GM21825 (cell line): ENCODE results near the gene NFIX.

ENCODE experiments used
- ATAC-seq: cut with Tn5 transposase; IDR thresholded peaks from one replicate; pipeline ENCODE4 v1.9.1; 2021; ENCODE audit warnings: mild to moderate bottlenecking, moderate library complexity; ENCODE audit not compliant: unreplicated experiment

The NFIX gene

DNA sequence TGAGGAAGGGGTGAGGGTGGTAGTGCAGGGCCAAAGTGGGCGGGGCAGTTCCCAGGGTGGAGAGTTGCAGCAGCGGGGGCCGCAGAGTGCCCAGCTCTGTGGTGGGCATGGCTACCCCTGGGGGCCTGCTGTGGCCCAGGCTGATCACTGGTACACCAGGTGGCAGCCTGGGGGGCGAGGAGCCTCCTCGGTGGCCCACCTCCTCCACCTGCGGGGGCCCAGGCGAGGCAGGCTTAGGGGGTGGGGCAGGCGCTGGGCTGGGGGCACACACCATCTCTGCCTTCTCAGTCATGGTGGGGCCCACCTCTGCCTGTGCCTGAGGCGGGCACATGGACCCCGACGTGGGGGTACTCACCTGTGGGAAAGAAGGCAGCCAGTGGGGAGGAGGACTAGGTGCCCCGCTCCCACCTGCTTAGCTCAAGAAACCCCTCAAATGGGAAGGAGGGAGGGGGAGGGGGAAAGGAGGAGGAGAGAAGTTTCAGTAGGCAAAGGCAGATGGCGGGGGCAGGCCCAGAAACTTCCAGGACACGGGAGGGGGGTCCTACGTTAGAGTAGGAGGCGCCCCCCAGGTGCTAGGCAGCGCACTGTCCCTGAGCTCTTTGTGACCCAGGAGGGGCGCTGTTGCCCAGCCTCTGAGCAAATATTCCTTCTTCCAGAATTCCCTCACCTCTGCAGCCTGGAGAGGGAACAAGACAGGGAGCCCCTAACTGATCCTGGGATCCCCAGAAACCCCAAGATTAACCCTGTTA lies 105.7 kb downstream of the NFIX start:
- ATAC-seq, result no peak

DNA sequence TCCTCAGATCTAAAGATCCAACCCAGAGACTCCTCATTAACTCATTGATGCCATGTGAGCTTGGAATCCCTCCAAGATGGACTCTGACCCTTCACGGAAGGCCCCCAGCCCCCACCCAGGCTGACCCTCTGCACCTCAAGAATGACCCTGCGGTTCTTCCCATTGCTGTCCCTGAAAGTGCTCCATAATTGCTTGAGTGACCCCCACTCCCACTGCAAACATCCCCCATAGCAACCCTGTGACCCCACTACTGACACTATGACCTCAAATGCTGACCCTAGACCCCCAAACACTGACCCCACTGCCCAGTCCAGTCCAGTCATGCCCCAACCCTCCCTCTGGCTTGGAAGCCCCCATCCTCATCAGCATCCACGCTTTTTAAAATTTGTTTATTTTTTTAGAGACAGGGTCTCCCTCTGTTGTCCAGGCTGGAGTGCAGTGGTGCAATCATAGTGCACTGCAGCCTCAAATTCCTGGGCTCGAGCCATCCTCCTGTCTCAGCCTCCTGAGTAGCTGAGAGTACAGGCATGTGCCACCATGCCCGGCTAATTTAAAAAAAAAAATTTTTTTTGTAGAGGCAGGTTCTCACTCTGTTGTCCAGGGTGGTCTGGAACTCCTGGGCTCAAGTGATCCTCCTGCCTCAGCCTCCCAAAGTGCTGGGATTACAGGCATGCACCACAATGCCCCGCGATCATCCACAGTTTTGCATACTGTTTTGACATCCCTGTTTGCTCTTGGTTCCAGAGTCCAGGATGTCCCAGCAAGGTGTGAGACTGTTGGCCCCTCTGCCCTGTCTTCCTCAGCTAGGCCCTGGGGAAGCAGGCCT lies 106.5 kb downstream of the NFIX start:
- ATAC-seq, result no peak

DNA sequence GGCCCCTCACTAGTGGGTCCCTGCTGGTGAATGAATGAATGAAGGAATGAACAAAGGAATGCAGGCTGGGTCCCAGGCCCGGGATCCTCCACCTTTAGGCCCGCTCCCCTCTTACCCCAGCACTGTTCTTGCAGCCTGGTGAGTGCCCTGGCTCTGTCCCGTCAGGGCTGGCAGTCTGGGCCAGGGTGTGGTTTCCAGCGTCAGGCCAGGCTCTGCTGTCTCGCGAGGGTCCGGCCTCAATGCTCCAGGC lies 107.1 kb downstream of the NFIX start:
- ATAC-seq, result no peak

DNA sequence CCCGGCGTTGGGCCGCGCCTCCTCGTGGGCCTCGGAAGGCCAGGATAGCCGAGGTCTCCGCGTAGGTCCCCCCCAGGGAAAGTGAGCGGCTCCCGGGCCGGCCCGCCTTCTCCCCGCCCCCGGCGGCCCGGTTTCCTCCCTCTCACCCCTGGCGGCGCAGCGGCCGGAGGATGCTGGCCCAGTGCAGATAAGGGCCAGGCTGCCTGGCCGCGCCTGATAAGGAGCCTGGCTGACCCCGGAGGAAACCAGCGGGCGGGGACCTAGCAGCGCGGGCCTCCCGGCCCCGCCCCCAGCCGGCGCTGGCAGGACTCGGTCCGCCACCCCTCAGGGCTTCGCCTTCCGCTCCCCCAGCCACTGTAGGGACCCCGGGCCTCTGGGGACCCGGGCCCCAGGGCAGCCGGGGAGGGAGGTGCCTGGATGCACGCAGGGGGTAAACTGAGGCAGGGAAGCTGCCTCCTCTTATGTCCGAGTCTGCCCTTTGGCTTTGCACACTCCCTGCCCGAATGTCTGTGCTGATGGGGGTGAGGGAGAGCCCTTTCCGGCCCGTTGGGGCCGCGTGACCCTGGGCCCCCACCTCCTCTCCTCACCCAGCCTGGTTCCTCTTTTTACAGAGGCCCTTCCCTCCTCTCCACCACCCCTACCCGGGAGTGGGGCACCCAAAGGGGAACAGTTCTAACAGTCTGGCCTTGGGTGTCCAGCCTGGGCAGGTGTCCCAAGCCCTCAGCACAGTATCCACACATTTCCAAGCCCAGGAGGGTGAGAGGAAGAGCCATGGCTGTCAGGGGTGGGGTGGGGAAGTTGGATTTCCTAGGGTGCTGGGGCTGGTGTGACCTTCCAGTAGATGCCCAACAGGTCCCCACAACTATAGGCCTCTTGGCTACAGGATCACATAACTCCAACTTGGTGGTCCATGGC lies 107.6 kb downstream of the NFIX start, which contains the start of gene LYL1:
LYL1 (minus strand) TSS at position 193 of the 915 bp plus-strand sequence. CDS start 1,687 bp downstream, outside the sequence.
- ATAC-seq, result peak; percentile 31

DNA sequence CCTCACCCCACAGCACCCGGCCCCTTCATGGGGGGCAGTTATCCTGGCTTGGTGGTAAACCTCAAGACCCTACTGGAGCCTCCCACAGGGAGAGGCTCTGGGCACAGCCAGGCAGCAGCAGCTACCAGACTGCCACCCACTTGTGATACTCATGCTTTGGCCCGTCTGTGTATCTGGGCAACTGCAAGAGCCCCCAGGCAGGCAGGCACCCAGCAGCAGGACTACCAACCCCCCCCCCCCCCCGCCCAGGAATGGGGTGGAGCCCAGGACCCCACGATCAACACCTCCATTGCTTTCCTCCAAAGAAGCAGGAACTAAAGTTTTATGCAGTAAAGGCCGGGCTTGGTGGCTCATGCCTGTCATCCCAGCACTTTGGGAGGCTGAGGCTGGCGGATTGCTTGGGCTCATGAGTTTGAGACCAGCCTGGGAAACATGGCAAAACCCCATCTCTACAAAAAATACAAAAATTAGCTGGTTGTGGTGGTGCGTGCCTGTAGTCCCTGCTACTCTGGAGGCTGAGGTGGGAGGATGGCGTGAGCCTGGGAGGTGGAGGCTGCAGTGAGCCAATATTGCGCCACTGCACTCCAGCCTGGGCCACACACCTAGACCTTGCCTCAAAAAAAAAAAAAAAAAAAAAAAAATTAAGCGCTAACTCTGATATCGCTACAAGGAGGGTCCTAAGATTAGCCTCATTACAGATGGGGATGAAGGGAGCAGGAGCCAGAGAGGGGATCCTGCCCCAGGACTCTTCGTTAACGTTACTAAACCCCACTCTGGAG lies 108.5 kb downstream of the NFIX start:
- ATAC-seq, result no peak

DNA sequence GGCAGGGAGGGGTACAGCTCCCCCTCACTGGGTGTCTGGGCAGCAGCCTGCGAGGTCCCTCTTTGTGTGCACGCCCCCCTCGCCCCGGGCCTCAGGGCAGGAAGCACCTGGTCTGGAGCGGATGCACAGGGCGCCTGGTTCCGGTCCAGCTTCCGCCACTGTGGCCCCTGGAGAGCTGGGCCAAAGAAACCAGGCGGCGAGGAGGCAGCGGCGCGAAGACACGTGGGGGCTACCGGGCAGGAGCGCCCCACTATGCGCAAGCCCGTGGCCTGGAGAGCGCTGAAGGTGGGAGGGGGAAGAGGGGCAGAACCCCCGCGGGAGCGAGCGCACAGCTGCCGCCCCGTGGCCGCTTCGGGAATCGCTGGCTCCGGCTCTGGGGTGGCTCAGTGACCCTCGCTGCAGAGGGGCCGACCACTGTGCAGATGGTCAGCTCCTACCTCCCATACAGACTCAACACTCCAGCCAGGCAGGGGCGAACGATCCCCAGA lies 109.1 kb downstream of the NFIX start:
- no peak for ATAC-seq

DNA sequence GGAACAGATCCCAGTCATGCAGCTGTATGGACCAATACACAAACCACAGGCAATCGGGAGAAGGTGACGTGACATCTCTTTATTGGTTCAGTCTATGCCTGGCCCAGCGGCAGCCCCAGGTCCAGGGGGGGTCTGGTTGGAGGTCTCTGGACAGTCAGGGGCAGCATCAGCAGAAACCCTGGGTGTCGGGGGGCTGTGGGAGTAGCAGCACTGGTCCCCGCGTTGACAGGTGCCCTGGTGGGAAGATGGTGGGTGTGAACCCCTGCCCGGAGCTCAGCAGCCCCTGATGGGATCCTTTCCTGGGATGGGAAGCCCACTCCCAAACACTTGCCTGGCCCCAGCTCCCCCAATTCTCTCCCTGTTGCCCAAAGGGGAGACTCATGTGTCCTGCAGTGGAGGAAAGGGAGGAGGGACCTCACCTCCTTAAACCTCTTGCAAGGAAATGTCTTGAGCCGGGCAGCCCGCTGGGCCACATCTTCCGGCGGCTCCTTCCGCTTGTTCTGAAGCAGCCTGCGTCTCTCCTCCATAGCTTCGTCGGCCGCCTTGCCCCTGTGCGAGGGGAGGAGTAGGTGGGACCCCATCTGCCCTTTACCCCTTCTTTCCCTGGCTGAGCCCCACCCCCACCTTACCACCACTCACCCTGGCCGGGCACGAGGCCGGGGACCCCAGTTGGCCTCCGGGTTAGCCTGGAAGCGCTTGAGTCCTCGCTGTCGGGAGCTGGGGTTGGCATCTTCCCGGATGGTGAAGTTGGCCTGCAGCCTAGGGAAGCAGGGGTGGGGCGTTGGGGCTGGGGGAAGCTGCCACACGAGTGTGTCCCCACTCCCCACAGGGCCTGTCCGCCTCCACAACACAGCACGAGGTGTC lies 109.8 kb downstream of the NFIX start:
- ATAC-seq, result no peak

DNA sequence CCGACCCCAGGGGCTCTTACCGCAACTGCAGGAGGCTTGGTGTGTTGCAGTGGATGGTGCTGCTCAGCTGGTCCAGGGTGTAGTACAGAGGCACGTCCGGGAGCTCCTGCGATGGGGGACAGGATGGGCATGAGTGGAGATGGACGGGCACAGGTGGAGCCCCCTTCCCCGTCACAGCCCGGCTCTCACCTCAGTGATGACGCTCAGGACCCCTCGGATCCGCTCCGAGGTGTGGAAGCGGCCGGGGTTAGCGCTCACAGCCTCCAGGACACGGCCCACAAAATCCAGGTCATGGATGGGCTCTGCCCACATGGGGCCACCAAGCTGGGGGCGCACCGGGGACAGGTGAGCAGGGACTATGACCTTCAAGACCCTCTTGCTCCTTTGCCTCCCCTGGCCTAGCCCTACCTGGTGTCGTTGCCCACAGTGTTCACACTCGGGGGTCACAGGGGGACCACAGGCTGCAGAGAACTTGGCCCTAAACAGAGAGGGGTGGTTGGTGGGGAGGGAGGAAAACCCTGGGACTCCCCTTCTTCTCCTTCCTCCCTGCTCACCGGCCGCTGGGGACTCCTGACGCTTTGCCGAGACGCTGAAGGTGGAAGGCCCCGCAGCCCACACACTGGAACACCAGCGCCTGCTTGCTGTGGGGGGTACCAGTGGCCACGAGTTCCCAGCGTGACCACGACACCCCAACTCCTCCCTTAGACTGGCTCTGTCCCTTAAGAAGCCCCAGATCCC lies 114.3 kb downstream of the NFIX start:
- ATAC-seq, result no peak

DNA sequence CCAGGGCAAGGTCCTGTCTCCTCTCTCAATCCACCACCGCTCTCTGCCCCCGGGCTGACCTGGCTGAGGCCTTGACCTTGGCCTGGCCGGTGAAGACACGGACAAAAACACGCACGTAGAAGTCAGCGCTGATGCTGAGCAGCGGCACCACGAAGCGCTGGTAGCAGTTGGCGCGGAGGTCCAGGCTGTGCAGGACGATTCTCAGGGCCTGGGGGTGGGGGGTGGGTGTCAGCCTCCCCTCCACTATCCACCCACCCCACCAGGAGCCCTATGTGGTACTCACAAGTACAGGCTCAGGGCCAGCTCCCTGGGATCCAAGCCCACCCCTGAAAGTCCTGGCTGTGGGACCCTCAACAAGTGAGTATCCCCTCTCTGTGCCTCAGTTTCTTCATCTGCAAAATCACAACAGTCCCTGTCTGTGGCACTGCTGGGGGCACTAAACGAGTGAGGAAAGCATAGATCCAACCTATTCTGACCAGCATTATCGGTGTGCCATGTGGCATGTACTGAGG lies 114.9 kb downstream of the NFIX start:
- no peak for ATAC-seq

DNA sequence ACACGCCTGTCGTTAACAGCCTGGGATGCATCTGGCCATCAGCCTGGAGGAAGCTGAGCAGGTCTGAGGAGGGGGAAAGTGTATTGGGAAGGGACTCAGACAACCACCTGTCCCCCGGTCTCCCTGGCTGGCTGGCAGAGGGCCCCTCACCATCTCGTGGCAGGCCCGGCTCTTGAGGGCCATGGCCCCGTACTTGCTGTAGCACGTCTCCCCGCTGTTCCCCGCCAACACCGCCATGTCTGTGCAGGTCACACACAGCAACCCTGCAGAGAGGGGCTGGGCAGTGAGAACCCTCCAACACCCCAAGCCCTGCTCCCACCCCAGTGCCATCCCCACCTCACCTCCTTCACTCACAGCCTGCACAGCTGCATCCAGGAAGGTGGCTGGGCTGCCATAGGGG lies 117.3 kb downstream of the NFIX start:
- no peak for ATAC-seq

DNA sequence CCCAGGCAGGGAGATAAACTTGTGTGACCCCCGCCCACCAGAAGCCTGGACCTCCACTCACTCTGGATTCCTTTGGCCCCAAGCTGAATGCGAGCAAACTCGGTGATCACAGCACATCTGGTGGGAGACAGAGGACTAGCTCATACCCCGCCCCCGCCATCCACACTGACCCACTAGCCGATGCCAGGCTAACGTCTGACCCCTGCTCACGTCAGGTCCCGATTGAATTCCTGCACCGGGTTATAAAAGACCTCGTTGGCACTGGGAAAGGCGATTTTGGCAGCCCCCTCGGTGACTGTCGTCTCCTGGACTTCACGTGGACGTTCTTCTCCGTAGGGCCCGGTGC lies 120.6 kb downstream of the NFIX start:
- ATAC-seq, result no peak

DNA sequence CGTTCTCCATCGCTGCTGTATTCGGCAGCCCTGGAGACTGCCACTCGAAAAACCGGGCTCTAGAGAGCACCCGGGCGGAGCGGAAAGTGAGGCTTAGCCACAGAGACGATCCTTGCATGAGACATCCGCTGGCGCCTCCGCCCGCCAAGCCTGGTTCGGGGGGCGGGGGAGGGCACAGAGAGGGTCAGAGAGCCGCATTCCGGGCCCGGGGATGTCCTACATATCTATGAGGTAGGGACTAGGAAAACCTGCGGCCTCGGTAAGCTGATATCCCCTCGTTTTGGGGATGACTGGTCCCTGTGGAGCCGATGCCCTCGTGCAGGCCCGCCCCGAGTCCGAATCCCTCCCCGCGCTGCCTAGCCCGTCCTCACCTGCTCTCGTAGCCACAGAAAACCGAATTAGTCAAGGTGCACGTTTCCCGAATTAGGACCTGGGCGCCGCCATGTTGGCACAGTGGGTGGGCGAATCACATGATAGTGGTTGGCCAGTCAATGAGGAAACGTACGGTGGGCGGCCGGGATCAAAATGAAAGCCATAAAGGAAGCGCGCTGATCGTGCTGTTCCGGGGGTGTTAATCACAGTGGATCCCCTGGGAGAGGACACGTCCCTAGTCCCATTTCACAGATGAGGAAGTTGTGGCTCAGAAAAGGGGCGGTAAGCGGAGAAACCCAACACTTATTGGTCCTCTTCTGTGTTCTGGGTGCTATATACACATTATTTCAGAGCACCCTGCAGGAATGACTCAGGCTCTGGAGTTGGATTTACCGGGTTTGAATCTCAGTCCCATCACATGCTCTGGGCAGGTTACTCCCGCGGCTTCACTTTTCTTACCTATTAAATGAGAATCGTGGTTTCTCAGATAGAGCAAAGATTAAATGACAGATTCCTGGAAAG lies 121.3 kb downstream of the NFIX start, which contains the start of gene TRMT1:
TRMT1 (minus strand) TSS at position 459 of the 894 bp plus-strand sequence; CDS start at position 118, 341 bp downstream.
- peak; percentile 38 for ATAC-seq

DNA sequence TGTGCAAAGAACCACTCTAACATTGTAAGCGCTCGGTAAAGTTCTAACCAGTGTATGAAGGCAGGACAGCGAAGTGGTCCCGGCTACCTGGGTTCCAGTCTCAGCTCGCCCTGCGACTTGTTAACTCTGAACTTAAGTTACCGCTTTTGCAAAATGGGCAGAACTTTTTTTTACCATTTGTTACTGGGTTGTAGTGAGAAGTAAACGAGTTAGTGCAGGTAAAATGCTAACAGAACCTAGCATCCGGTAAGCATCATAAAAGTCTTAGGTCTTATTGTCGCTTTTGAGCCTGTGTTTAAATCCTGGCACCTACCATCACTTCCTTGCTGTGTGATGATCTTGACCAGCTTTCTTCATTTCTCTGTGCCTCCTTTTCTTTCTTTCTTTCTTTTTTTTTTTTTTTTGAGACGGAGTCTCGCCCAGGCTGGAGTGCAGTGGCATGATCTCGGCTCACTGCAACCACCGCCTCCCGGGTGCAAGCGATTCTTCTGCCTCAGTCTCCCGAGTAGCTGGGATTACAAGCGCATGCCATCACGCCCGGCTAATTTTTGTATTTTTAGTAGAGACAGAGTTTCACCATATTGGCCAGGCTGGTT lies 122.0 kb downstream of the NFIX start:
- peak; percentile 1 for ATAC-seq

DNA sequence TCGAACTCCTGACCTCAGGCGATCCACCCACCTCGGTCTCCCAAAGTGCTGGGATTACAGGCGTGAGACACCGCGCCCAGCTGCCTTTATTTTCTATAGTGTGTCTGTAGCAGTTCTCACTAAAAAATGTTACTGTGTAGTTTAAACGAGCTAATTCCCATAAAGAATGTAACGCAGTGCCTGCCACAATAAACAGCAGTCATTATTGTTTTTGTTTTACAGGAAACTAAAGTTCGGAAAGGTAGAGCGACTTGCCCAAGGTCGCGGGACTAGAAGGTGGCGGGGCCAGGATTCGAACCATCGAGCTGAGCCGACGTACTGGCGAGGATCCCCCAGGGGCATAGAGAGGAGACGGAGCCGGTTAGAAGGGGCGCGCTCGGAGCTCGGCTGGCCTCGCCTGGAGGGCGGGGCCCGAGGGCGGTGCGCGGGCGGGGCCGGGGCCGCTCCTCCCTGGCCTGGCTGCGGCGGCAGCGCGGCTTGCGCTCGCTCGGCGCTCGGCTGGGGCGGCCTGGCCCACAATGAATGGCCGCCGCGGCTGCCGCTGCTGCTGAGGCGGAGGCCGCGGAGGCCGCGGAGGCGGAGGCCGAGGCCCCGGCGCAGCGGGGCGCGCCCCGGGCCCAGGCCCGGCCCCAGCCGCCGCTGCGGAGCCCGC lies 122.6 kb downstream of the NFIX start, which contains the start of gene NACC1:
NACC1 (plus strand) TSS at position 493 of the 652 bp plus-strand sequence. CDS start 16,944 bp downstream, outside the sequence.
- peak; percentile 51 for ATAC-seq

DNA sequence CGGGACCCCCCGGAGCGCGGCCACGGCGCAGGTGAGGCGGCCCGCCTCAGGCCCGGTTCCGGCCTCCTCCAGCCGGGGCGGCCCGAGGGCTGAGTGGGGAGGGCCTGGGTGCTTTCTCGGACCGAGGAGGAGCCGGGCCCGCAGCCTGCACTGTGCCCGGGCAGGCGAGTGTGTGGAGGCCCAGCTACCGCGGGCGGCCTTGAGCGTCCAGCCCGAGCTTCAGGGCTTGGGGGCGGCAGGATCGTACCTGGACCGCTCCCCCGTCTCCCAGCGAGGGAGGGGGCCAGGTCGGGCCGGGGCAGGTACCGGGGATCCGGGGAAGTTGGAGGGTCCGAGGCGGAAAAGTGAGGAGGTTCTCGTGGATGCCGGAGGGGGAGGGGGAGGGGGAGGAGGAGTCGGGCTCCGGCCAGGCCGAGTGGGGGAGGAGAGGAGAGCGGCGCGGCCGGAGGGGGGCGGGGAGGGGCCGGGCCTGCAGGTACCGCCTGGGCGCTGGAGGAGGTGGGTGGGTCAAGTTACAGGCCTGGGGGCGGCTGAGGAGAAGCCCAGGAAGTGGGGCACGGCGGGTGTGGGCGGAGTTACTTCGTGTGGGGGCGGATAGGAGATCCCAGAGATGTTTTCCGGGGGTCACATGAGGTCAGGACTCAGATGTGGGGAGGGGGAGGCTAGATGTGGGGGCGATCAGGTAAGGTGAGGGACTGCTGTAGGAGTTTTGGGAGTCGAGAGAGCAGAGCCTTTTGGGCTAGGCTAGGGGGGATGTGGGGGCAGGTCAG lies 123.3 kb downstream of the NFIX start:
- no peak for ATAC-seq

DNA sequence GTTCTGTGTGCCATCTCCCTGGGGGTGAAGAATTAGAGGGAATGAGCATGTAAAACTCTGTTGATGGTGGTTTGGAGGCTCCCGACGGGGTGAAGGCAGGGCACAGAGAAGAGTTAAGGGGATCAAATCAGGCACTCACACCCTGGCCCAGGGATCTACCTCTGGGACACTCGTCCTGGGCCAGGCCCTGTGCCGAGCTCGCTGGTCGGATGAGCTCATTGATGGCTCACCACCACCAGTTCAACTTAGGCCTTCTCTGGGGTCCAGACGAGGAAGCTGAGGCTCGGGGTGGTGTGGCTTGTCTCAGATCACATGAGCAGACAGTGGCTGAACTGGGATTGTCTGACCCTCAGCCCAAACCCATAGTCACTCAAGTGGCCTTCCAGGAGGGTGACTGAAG lies 124.4 kb downstream of the NFIX start:
- no peak for ATAC-seq
